GM08714 (cell line): ENCODE data around the gene PLEKHA8.

Experiments
- H3K4me3 ChIP-seq: fragments of 200-500 bp; sonication (Bioruptor generic); 2 replicates; pipeline ENCODE4 v1.5.1; 2014; ENCODE audit warnings: mild to moderate bottlenecking, low read length, inconsistent platforms
- ZNF274 ChIP-seq: IDR thresholded peaks from 2 replicates; pipeline ENCODE4 v1.6.1; 2012; ENCODE audit warnings: mild to moderate bottlenecking, low read depth, low read length

The PLEKHA8 gene

DNA sequence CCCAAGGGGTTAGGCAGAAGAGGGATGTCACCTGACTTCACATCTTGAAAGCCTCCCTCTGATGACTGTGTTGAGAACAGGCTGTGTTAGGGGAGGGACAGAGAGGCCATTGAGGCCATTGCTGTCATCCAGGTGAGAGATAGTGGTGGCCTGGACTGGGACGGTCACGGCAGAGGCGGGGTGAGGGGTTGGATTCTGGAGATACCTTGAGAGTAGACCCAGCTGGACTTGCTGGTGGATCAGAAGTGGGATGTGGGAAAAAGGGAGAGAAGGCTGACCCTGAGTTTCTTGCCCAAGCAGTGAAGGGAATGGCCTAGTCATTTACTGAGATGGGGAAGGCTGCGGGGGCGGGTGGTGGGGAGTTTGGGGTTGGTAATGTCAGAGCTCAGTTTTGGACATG, 120.2 kb downstream of the PLEKHA8 start:
- no peak for TF ChIP-seq ZNF274

DNA sequence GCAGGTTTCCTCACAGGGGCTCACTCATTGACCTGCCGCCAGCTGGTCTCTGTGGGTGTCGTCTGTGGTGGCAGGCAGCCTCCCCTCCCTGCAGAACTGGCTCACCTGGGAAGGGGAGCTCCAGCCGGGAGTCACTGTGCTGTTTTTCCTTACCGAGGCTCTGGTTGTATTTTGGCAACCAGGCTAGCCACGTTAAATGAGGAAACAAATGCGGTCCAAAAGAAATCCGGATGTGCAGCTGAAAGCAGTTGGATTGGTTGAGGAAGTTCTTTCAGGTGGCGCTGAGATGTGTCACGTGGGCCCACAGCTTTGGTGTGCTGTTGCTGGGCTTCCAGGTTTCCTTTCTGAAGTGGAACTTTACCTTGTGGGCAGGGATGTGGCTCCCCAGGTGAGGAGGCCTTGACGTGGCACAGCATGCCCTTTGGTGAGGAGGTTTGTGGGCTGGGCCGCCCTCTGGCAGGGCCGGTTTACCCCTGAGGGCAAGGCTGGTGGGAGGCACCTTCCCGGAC, 120.8 kb downstream of the PLEKHA8 start:
- no peak for TF ChIP-seq ZNF274
- no peak overlapping the region; the same call in 1 of the 2 replicates for H3K4me3 ChIP-seq

More for the DNA sequence above, 120.2 kb downstream of the PLEKHA8 start:
- no peak overlapping the region for H3K4me3 ChIP-seq

DNA sequence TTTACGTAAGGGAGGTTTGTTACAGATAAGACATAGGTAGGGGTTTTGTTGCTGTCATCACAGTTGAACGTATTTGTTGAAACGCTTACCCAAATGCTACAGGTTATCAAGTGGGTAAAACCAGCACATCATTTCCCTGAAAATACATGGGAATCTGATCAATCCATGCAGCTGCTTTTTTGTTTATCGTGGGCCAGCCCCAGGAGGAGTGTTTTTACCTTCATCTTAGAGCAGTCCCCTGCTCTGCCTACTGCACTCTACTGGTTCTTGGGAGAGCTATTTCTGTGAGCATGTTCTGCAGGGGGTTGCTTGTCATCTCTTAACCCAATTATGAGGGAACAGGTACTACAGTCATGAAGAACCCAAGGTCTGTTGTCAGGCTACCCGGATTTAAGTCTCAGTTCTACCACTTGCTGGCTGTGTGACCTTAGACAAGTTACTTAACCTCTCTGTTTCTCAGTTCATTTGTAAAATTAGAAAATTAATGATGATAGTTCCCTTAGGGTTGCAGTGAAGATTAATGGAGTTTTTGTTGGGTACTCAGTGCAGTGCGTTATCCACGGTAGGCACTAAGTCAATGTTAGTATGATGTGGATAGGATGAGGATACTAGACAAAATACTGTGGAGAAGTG, 121.5 kb downstream of the PLEKHA8 start:
- no peak for TF ChIP-seq ZNF274
- no peak overlapping the region for H3K4me3 ChIP-seq

DNA sequence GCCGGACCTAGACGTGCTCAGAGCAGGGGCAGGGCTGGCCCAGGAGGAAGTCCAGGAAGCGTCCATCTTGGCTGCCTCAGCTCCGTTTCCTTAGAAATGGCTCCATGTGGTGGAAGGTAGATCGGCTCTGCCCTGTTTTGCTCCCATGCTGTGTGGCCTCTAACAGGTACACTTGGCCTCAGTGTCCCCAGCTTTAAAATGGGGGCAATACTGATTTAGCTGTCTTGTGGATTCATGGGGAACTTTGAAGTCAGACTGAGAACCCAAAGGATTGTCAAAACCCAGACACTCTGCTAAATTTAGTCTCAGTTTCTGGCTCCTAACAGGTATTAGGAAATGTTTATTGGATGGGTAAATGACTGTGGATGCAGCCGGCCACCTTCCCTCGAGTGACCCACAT, 122.5 kb downstream of the PLEKHA8 start:
- no peak overlapping the region for H3K4me3 ChIP-seq
- no peak for TF ChIP-seq ZNF274

DNA sequence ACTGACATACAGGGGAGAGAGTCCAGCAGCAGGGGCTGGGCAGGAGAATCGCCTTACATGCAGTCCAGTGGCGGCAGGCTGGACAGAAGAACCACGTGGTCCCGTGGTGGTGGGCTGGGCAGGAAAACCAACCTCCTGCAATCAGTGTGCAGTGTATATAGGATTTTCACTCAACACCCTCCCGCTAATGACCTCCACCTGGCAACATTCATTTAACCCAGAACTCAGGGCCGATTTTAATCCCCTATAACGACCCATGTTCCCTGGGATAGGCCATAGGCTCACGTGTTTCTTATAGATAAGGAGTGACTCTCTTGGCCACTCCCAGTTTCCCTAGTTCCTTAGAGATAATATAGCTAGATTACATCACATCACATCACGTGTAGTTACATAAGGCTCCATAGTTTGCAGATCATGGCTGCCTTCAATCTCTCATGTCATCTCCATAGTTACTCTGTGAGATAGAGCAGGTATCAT, 125.9 kb downstream of the PLEKHA8 start:
- no peak for TF ChIP-seq ZNF274
- H3K4me3 ChIP-seq: no peak overlapping the region

DNA sequence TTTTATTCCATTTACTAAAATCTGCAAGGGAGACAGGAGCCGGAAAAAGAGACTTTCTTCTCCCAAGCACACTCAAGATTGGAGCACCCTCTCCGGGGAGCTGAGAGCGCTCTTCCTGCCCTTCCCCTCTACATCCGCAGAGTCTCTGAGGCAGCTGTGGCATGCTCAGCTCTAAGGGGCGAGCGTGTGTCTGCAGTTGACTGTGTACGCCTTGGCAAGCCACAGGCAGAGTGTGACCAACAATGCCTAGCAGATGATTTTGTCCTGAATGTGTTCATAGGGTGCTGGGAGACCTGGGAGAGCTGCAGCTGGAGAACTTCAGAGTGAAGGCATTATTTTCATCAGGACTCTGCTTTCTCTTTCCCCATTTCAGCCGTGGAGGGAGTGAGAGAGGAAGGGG, 127.3 kb downstream of the PLEKHA8 start:
- no peak for TF ChIP-seq ZNF274
- H3K4me3 ChIP-seq: no peak overlapping the region

DNA sequence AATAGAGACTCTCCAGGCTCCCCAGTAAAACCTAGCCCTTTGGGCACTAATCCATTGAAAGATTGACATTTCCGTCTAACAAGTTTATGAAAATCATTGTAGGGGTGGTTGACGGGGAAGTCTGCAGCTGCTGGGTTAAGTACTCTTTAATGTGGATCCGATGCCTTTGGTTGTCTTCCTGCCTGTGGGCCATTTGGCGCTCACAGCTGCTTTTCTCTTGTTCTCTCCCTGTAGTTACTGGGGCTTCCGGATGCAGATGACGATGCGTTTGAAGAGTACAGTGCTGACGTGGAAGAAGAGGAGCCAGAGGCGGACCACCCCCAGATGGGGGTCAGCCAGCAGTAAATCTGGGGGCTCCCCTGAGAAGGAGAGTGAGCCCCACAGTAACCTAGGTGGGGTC, 129.0 kb downstream of the PLEKHA8 start:
- no peak for TF ChIP-seq ZNF274
- H3K4me3 ChIP-seq: no peak overlapping the region

DNA sequence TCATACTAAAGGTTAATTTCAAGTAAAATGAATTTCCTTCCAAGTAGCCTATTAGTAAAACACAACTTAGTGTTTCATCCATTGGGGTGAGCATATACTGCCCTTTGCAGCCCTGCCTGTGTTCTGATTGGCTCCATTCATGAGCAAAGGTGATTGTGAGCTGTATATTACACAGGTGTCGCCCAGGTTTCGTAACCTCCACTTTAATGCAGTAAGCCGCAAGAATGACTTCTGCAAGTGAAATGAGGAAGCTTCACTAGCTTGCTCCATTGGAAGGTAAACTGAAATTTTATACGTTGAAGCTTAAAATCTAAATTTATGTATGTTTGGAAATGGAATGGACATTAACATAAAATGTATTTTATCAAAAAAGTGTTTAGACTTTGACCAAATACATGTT, 131.0 kb downstream of the PLEKHA8 start:
- H3K4me3 ChIP-seq: no peak overlapping the region
- TF ChIP-seq ZNF274: no peak

DNA sequence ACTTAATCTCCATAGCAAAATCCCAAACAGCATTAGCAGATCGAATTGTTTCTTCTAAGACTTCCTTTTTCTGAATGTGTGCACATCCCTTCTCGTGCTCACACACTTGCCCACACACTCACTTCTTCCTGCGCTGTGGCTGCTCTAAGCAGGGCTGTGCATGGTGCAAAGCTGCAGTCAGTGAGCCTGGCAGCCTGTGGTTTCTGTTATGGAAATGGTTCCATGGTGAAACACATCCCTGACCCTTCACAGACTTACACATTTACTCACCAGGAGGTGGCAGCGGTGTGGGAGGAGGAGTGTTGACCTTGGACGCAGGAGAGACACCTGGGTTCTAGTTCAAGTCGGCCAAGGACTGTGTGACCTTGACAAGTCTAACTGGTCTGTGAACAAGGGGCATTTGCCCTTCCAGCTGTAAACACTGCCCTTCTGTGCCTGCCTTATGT, 131.5 kb downstream of the PLEKHA8 start:
- H3K4me3 ChIP-seq: no peak overlapping the region
- TF ChIP-seq ZNF274: no peak

DNA sequence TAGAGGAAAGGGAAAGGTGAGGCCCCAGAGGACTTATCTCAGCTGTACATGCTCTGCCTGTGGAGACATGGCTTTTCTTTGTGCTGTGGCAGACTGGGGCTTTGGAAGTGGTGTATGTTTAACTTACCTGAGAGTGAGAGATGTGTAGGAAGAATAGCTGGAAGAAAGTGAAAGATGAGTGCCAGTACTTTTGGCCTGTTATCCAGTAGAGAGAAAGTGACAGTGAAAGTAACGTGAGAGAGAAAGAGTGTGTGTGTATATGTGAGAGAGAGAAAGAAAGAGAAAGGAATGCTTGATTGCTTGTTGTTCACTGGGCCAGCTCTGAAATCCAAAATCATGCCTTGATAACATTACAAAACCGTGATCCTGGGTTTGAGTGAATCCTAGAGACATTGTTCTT, 132.1 kb downstream of the PLEKHA8 start:
- no peak for TF ChIP-seq ZNF274
- no peak overlapping the region for H3K4me3 ChIP-seq

DNA sequence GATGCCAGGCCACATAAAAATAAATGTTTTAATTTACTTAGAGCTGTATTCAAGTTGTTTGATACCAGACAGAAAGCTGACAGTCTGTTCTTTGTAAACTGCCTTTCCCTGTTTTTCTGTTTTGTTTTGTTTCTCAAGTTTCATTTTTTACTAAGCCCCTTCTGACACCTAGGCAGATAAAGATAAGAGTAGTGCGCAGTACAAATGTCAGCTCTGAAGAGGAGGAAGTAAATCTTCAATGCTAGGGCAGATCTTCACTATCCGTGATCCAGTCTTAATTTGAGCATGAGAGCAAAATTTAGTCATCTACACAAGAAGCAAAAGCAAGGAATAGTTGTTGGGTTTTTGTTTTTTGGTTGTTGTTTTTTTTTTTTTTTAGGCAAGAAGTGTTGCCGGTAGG, 133.9 kb downstream of the PLEKHA8 start:
- H3K4me3 ChIP-seq: peak overlapping the region; percentile 49; the same call in 1 of the 2 replicates
- no peak for TF ChIP-seq ZNF274

DNA sequence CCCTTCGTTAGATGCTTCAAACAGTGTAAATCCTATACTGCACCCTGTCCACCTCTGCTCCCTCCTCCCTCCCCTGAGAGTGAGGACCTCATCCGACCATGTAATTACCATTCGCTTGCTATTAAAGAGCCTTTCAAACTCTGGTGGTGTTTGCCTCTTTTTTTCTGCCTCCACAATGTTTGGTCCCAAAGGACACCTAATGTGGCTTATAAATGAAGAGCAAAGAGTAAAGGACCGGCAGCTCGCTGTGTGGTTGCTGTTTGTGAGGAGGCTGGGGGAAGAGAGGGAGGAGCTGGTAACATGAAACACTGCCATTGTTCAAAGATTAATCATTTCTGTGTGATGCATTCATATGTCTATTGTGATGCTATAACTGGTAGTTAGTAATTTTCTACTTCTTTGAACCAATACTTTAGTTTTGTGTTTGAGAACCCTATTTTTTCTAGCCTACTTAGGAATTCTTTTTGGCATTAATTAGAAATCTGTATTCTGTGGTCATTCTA, 134.5 kb downstream of the PLEKHA8 start:
- peak overlapping the region; percentile 49; the same call in 1 of the 2 replicates for H3K4me3 ChIP-seq
- no peak for TF ChIP-seq ZNF274

DNA sequence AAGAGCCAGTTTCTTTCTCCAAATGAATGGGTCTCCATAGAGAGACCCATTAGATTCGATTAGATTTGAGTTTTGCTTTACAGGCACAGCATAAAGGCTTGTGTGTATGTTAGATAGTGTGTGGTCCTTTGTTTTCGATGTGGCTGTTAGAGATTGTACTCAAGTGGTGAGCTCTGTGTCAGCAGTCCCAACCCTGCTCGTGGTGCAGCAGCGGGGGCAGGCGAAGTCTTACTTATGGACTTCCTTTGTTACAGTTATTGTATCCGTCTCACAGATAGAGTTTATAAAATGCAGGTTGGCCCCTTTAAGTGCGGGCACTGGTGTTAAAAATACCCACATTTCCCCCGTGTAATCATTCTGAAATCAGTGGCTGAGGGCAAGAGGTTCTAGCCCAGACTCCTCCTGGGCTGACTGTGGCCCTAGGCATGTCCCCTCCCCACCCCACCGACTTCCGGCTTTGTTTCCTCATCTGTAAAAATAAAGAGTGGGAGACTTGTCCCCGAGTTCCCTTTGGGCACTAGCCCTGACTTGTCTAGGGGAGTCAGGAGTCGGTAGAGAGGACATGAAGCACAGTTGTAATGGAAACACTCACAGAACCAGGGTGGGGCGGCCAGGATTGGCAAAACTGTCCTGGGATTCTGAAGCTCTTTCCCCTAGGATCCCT, 135.2 kb downstream of the PLEKHA8 start:
- H3K4me3 ChIP-seq: peak overlapping the region; percentile 34; the same call in 1 of the 2 replicates
- TF ChIP-seq ZNF274: no peak

DNA sequence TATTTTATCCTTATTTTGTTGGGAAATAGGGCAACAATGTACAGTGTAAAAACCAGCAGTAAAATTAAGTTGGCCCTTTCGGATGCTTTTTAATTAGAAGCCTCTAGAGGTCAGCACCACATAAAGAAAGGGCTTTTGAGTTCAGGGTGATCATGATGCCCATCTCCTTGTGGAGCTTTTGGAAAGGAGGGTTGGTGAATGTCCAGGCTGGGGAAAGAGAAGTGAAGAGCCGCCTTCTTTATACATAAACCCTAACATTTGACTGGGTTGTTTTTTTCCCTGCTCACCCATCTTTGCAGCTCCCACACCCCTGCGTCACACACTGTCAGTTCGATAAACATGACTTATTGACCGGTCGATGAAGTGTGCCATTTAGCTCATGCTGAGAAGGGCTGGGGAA, 136.4 kb downstream of the PLEKHA8 start:
- H3K4me3 ChIP-seq: no peak overlapping the region
- no peak for TF ChIP-seq ZNF274

DNA sequence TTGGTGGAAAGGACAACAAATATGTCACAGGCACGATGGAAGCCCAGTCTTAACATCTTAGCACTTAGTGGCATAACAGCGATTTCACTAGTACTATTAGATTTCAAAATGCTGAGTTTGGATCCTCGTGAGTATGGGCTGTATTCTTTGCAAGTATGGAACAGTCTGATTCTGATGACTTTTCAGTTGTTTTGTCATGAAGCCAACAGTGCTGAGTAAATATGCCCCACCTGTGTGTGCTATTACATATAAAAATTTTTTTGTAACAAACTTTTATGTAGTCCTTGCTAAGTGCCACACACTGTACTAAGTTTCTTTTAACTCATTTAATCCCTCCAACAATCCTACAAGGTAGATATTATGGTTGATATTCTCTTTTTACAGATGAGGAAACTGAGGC, 137.4 kb downstream of the PLEKHA8 start:
- TF ChIP-seq ZNF274: no peak
- H3K4me3 ChIP-seq: no peak overlapping the region

DNA sequence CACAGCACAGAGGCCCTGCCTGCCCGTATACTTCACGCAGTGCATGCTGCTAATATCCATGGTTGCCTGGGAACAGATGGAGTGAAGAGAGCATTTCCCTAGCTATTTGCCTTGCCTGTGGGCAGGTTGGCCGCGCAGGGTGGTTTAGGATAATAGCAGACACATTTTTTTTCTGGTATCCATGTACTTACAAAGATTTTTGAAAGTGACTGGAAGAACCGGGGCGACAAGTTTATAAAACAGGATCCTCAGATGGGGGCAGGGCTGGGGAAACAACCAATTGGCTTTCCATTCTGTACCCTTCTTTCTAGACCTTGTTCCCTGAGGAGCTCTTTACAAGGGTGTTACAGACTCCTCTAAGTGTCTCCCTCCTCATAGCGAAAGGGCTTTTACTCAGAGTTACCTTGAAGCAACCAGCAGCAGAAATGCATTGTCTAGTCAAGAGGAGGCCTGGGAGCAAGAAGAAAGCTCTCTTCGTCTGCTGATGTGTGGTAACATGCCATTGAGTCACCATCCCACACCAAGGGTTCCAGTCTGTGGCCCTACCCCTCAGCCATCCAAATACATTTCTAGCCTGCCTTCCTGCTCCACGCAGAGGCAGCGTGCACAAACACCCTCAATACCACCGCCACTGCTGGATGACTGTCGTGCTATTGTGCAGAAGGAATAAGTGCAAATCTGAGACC, 138.1 kb downstream of the PLEKHA8 start:
- TF ChIP-seq ZNF274: no peak
- no peak overlapping the region for H3K4me3 ChIP-seq
